AG09319 (cell line): ENCODE measurements around the gene NPPC.

Source experiments
- DNase-seq: peaks from one replicate; pipeline ENCODE4 v3.0.0-alpha.2; 2010; ENCODE audit warnings: low read depth; ENCODE audit errors: extremely low read depth
- CTCF ChIP-seq: IDR thresholded peaks from 2 replicates; pipeline ENCODE4 v1.5.1; 2011; ENCODE audit warnings: low read depth, mild to moderate bottlenecking, inconsistent platforms, low read length, moderate library complexity

Gene NPPC

GRCh38 chr2:231920366-231920765, 5.8 kb downstream of the NPPC start:
- no peak for DNase-seq
- TF ChIP-seq CTCF = no peak

GRCh38 chr2:231919341-231920035, 6.7 kb downstream of the NPPC start:
- no peak for TF ChIP-seq CTCF
- no peak for DNase-seq

GRCh38 chr2:231918501-231919330, 7.5 kb downstream of the NPPC start:
- DNase-seq = no peak
- TF ChIP-seq CTCF = no peak

- no peak for DNase-seq
- TF ChIP-seq CTCF = no peak
These were observed 8.7 kb downstream of the NPPC start for GRCh38 chr2:231917280-231918066.

GRCh38 chr2:231914077-231914690, 12.0 kb downstream of the NPPC start:
- TF ChIP-seq CTCF = no peak
- DNase-seq = no peak

GRCh38 chr2:231911381-231911780, 14.8 kb downstream of the NPPC start:
- TF ChIP-seq CTCF = no peak
- no peak for DNase-seq
